Heart right ventricle (tissue), 16 donors: ENCODE measurements around the gene CLK3. TPM values are rescaled to one million over a fixed set of nuclear protein-coding genes. Genes with fewer than 3 reads are reported as not detected.

ENCODE experiments used
- ATAC-seq, 8 donors: fragments of 200-7000 bp; cut with Tn5 transposase; one replicate each; pipeline ENCODE4 v1.9.1; 2020; ENCODE audit warnings: mild to moderate bottlenecking in 8 of 8, moderate library complexity in 8 of 8, moderate number of reproducible peaks in 1 of 8
- DNase-seq, 2 donors: peaks; one replicate each; pipeline ENCODE4 v3.0.0-alpha.2; 2020
- H3K27ac ChIP-seq, 10 donors: fragments of 200-600 bp; sonication (generic) in 2 of 10; one replicate each; pipeline versions ENCODE4 v1.5.0 to v1.8.0; 2020 to 2022; ENCODE audit warnings: mild to moderate bottlenecking in 3 of 10
- H3K27me3 ChIP-seq, 7 donors: fragments of 200-600 bp; one replicate each; pipeline ENCODE4 v1.8.0; 2021 to 2022; ENCODE audit warnings: mild to moderate bottlenecking in 2 of 7
- H3K36me3 ChIP-seq, 9 donors: fragments of 200-600 bp; sonication (generic) in 1 of 9; one replicate each; pipeline versions ENCODE4 v1.5.0 to v1.8.0; 2020 to 2022; ENCODE audit warnings: mild to moderate bottlenecking in 2 of 9
- H3K4me1 ChIP-seq, 9 donors: fragments of 200-600 bp; sonication (generic) in 1 of 9; one replicate each; pipeline versions ENCODE4 v1.5.0 to v1.8.0; 2020 to 2022; ENCODE audit warnings: mild to moderate bottlenecking in 4 of 9
- H3K4me3 ChIP-seq, 10 donors: fragments of 200-600 bp; sonication (generic) in 2 of 10; one replicate each; pipeline versions ENCODE4 v1.5.0 to v1.8.0; 2020 to 2022; ENCODE audit warnings: mild to moderate bottlenecking in 7 of 10, moderate library complexity in 2 of 10
- H3K9me3 ChIP-seq, 11 donors: fragments of 200-600 bp in 10 of 11; sonication (generic) in 2 of 11; one replicate each; pipeline versions ENCODE4 v1.5.0 to v1.8.0; 2013 to 2022; ENCODE audit warnings: mild to moderate bottlenecking in 2 of 11, control low read depth in 1 of 11, moderate library complexity in 1 of 11
- CTCF ChIP-seq, 9 donors: fragments of 200-600 bp; sonication (generic) in 2 of 9; IDR thresholded peaks; one replicate each; pipeline versions ENCODE4 v1.5.0 to v1.8.0; 2021 to 2022; ENCODE audit warnings: antibody characterized with exemption in 9 of 9, mild to moderate bottlenecking in 5 of 9, moderate library complexity in 1 of 9
- WGBS, 2 donors: extraction: QIAGEN DNeasy Blood & Tissue Kit; methylation state at CpG; one replicate each; pipeline ENCODE4 v1.1.7; 2013; ENCODE audit warnings: inconsistent platforms in 1 of 2; 5-methylcytosine and 5-hydroxymethylcytosine counted together
- intact Hi-C, 10 donors: fragments of 100-400 bp; cut with DNase I; formaldehyde crosslinking; loops; one replicate each; pipeline versions ENCODE4 v1.11.1 to v1.14.2; 2022
- polyA plus RNA-seq, 2 donors: library from polyadenylated mRNA; stranded (reverse); fragments of 200-250 nt; gene quantifications; one replicate each; pipeline ENCODE4 v1.2.3, GENCODE V29; 2013
- total RNA-seq, 10 donors: library from RNA; stranded (reverse); fragmentation: NEBNext Ultra II Directional in 3 of 10; extraction: Animal tissue kit (Norgen Biotek cat#: 25700) in 3 of 10; gene quantifications; one replicate each; pipeline versions ENCODE4 v1.2.1 to v1.2.4, GENCODE V29; 2021 to 2023
- donor health status: Arrhythmogenic right ventricular cardiomyopathy.
- donor health status: ischemic (EF 13 %, LVEDD 7.1; RV severe dilation, severe dysfunction).
- donor health status: healthy with polysubstance abuse.
- donor health status: DM: no; HTN: yes; CAD: no.
- donor health status: DM: no; HTN: no; CAD: no.
- donor health status: ischemic (EF 25% LVEDD 6.9; RV normal size, moderate dysfunction).
- donor health status: ischemic (EF 25% LVEDD 5.7; RV mildly dilated, moderate dysfunction).
- donor health status: healthy.
- donor health status: DM: yes; HTN: yes; CAD: no.
- donor health status: Ischemic cardiomyopathy.
- donor health status: ischemic (EF 35%, LVEDD 5.7; RV mildly dilated, moderate dysfunction).
- donor health status: nonischemic (EF 11% LVEDD 7.7; RV severe dilation, severe dysfunction).
- donor health status: DM: yes; HTN: yes; CAD: no.
- donor health status: PGD.
- donor health status: ischemic (EF 29% LVEDD 5.4; RV normal size, mild dysfunction).
- donor health status: nonischemic (EF 23%, LVEDD 6.1; RV moderate dilation, normal function).

CLK3 gene
- total and polyA plus RNA-seq, 12 donors: 27.7 to 73.6 (median 45.2) TPM

- ATAC-seq (no peak), DNase-seq (no peak)
- Histone ChIP-seq H3K27ac (no peak overlapping the region), H3K4me3 (no peak overlapping the region), H3K4me1 (peaks cover 8 to 40% (median 26%) of the 10 kb centered on the region in 9 donors), H3K9me3 (no peaks in the 10 kb centered on the region), H3K36me3 (peaks cover 0 to 72% (median 23%) of the 10 kb centered on the region in 9 donors), H3K27me3 (no peaks in the 10 kb centered on the region)
- intact Hi-C loops: loop anchor here in 1 of 10 donors (10.0 kb wide), 1 partner anchor 54 kb away; the partner anchor contains the start of gene EDC3
- WGBS, 2 donors: 91 to 93% methylated on average over 1 of the region's 1 CpG
- no peak for TF ChIP-seq CTCF (IDR thresholded peaks at IDR 0.05)
Observed at GRCh38 chr15:74641151-74641550, 25.5 kb downstream of the CLK3 start.

GRCh38 chr15:74642348-74642733 is 26.7 kb downstream of the CLK3 start:
- no peak overlapping the region for H3K4me3 ChIP-seq
- peaks cover 0 to 64% (median 11%) of the 10 kb centered on the region in 9 donors for H3K36me3 ChIP-seq
- ATAC-seq: peak in 4 of 8 donors; percentile 9 to 29 (median 23)
- H3K27ac ChIP-seq: peak overlapping the region in 4 of 10 donors; percentile 20 to 71 (median 32)
- peaks cover 8 to 44% (median 26%) of the 10 kb centered on the region in 9 donors for H3K4me1 ChIP-seq
- intact Hi-C loops: loop anchor here in 1 of 10 donors (10.0 kb wide), 1 partner anchor 52 kb away; the partner anchor contains the start of gene EDC3
- no peak for DNase-seq
- 47 to 65% methylated on average over 4 of the region's 4 CpGs for WGBS, 2 donors
- no peak for TF ChIP-seq CTCF (IDR thresholded peaks at IDR 0.05)
- H3K9me3 ChIP-seq: no peaks in the 10 kb centered on the region
- no peaks in the 10 kb centered on the region for H3K27me3 ChIP-seq

- peaks cover 0 to 63% (median 10%) of the 10 kb centered on the region in 9 donors for H3K36me3 ChIP-seq
- TF ChIP-seq CTCF (IDR thresholded peaks at IDR 0.05): no peak
- H3K27me3 ChIP-seq: no peaks in the 10 kb centered on the region
- H3K4me3 ChIP-seq: no peak overlapping the region
- ATAC-seq (peak in 6 of 8 donors; percentile 13 to 46 (median 31)), DNase-seq (no peak)
- intact Hi-C loops: loop anchor here in 1 of 10 donors (10.0 kb wide), 1 partner anchor 52 kb away; the partner anchor contains the start of gene EDC3
- H3K4me1 ChIP-seq: peaks cover 8 to 44% (median 26%) of the 10 kb centered on the region in 9 donors
- no peaks in the 10 kb centered on the region for H3K9me3 ChIP-seq
- 33 to 37% methylated on average over 11 of the region's 11 CpGs for WGBS, 2 donors
- peak overlapping the region in 6 of 10 donors; percentile 1 to 71 (median 22) for H3K27ac ChIP-seq
Observed at GRCh38 chr15:74642734-74643664, 27.4 kb downstream of the CLK3 start.

GRCh38 chr15:74643665-74644204 is 28.1 kb downstream of the CLK3 start:
- Histone ChIP-seq H3K27ac (peak overlapping the region in 5 of 10 donors; percentile 1 to 71 (median 23)), H3K9me3 (no peaks in the 10 kb centered on the region), H3K27me3 (no peaks in the 10 kb centered on the region), H3K4me3 (no peak overlapping the region), H3K36me3 (peaks cover 0 to 56% (median 10%) of the 10 kb centered on the region in 9 donors), H3K4me1 (peaks cover 8 to 51% (median 30%) of the 10 kb centered on the region in 9 donors)
- WGBS, 2 donors: 83 to 89% methylated on average over 2 of the region's 2 CpGs
- TF ChIP-seq CTCF (IDR thresholded peaks at IDR 0.05): no peak
- DNase-seq (no peak), ATAC-seq (peak in 1 of 8 donors; percentile 28)
- intact Hi-C loops: loop anchor here in 1 of 10 donors (10.0 kb wide), 1 partner anchor 51 kb away; the partner anchor contains the start of gene EDC3
